Neural cell (in vitro differentiated cells): Measurements from ENCODE around the gene CLEC9A.

Experiments used
- CTCF ChIP-seq: fragments of 450-650 bp; IDR thresholded peaks from 2 replicates; pipeline ENCODE4 v1.5.1; 2014; ENCODE audit warnings: antibody characterized with exemption, mild to moderate bottlenecking, moderate library complexity; ENCODE audit not compliant: poor library complexity, severe bottlenecking
- EZH2 ChIP-seq: fragments of 200-600, 300-800 bp; shearing (Covaris generic), sonication (generic); IDR thresholded peaks from 2 replicates; pipeline ENCODE4 v1.6.1; 2014; ENCODE audit warnings: antibody characterized with exemption, low read length, borderline replicate concordance, mild to moderate bottlenecking; ENCODE audit not compliant: insufficient read depth, poor library complexity, severe bottlenecking

- TF ChIP-seq CTCF (no peak), EZH2 (no peak)
Measured at GRCh38 chr12:10113920-10114319, 83.4 kb downstream of the CLEC9A start.
